Uterus (tissue), 4 donors: ENCODE data around the gene RNF114. TPM values are rescaled to one million over a fixed set of nuclear protein-coding genes. Genes with fewer than 3 reads are reported as not detected.

Source experiments
- DNase-seq, 2 donors: peaks; one replicate each; pipeline ENCODE4 v3.0.0-alpha.2; 2019 to 2020
- H3K27ac ChIP-seq, 2 donors: fragments of 200-600 bp; sonication (generic); 1 replicate in 1 of 2; 2 replicates in 1 of 2; pipeline ENCODE4 v1.5.1; 2016 to 2018
- H3K27me3 ChIP-seq, 2 donors: fragments of 200-600 bp; sonication (generic); one replicate each; pipeline ENCODE4 v1.5.1; 2018 to 2019; ENCODE audit warnings: control low read depth in 1 of 2
- H3K36me3 ChIP-seq, 2 donors: fragments of 200-600 bp; sonication (generic); one replicate each; pipeline ENCODE4 v1.5.1; 2019; ENCODE audit warnings: control low read depth in 1 of 2
- H3K4me1 ChIP-seq, 2 donors: fragments of 200-600 bp; sonication (generic); one replicate each; pipeline ENCODE4 v1.5.1; 2018 to 2019; ENCODE audit warnings: control low read depth in 1 of 2
- H3K4me3 ChIP-seq, 2 donors: fragments of 200-600 bp; sonication (generic); 1 replicate in 1 of 2; 2 replicates in 1 of 2; pipeline ENCODE4 v1.5.1; 2018 to 2019; ENCODE audit warnings: mild to moderate bottlenecking in 1 of 2
- H3K9me3 ChIP-seq, 2 donors: fragments of 200-600 bp; sonication (generic); one replicate each; pipeline ENCODE4 v1.5.1; 2019; ENCODE audit warnings: control low read depth in 1 of 2
- POLR2A ChIP-seq, 2 donors: fragments of 450-650 bp; IDR thresholded peaks; one replicate each; pipeline ENCODE4 v1.6.1; 2016; ENCODE audit warnings: antibody characterized with exemption in 2 of 2, mild to moderate bottlenecking in 1 of 2, moderate library complexity in 1 of 2
- intact Hi-C: fragments of 100-400 bp; cut with DNase I; formaldehyde crosslinking; loops from one replicate; pipeline ENCODE4 v1.15.1; 2023; ENCODE audit warnings: low total_unique reads
- total RNA-seq, 4 donors: library from RNA; depleted of rRNA in 3 of 4; stranded (reverse); fragments of >200 nt in 3 of 4; gene quantifications; one replicate each; pipeline versions ENCODE4 v1.1.0 to v1.2.4, GENCODE V29; 2014 to 2023
- TF ChIP-seq, protein P1 (sequence below), 4 experiments: fragments of 200-600 bp in 2 of 4; fragments of 450-650 bp in 2 of 4; sonication (generic) in 2 of 4; IDR thresholded peaks; one replicate each; pipeline ENCODE4 v1.5.1; 2016 to 2019; ENCODE audit warnings: antibody characterized with exemption in 4 of 4, mild to moderate bottlenecking in 2 of 4, moderate library complexity in 1 of 4
- donor health status: DM: yes; HTN: yes; CAD: no.

The RNF114 gene, protein sequence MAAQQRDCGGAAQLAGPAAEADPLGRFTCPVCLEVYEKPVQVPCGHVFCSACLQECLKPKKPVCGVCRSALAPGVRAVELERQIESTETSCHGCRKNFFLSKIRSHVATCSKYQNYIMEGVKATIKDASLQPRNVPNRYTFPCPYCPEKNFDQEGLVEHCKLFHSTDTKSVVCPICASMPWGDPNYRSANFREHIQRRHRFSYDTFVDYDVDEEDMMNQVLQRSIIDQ
- total RNA-seq: 100 to 1,000 TPM in 2 of 4 donors, 10 to 100 TPM in 2; 37.6 to 118 (median 88.0) TPM

DNA sequence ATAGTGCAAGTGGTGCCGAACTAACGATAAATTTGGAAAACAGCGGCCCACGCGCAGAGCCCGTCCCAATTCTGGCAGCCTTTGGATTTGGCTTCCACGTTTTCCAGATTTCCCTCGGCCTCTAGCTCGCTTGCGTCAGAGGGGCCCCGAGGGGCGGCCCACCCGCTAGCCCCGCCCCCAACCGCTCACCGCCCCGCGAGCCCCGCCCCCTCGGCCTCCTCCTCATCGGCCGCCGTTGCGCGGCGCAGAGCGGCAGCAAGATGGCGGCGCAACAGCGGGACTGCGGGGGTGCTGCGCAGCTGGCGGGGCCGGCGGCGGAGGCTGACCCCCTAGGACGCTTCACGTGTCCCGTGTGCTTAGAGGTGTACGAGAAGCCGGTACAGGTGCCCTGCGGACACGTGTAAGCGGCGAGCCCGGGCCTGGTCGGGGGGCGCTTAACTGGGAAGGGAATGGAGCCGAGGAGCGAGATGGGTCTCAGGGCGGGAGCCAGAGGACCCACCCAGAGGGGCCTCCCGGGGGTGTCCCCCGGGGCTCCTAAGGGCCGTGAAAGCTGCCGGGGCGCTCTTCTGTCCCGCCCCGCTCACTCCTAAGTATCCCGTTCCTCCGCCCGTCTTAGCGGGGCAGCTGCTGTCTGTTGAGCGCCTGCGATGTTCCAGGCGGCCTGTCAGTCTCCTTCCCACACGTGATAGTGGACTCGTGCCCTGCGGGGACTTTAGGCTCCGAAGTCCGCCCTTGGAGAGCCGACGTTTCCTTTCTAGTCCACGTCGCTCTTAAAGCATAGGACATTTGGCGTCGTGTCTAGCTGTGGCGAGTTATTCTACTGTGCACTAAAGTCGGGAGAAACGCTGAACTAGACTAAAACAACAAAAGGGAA is at the start of gene RNF114:
RNF114 (plus strand) TSS at position 245 of the 874 bp plus-strand sequence; CDS start at position 261, 16 bp downstream.
- Histone ChIP-seq H3K27ac (peak within 1 kb of the TSS; percentile 84 to 93), H3K4me1 (peaks cover 0 to 19% of the 10 kb centered on the region in 2 donors), H3K27me3 (no peaks in the 10 kb centered on the region), H3K9me3 (no peaks in the 10 kb centered on the region), H3K4me3 (peak within 1 kb of the TSS; percentile 65 to 98), H3K36me3 (no peaks in the 10 kb centered on the region)
- peak; percentile 91 to 93 for DNase-seq
- peak; percentile 91 to 96 for TF ChIP-seq POLR2A (IDR thresholded peaks at IDR 0.05)
- TF ChIP-seq, protein P1, sequence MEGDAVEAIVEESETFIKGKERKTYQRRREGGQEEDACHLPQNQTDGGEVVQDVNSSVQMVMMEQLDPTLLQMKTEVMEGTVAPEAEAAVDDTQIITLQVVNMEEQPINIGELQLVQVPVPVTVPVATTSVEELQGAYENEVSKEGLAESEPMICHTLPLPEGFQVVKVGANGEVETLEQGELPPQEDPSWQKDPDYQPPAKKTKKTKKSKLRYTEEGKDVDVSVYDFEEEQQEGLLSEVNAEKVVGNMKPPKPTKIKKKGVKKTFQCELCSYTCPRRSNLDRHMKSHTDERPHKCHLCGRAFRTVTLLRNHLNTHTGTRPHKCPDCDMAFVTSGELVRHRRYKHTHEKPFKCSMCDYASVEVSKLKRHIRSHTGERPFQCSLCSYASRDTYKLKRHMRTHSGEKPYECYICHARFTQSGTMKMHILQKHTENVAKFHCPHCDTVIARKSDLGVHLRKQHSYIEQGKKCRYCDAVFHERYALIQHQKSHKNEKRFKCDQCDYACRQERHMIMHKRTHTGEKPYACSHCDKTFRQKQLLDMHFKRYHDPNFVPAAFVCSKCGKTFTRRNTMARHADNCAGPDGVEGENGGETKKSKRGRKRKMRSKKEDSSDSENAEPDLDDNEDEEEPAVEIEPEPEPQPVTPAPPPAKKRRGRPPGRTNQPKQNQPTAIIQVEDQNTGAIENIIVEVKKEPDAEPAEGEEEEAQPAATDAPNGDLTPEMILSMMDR (IDR thresholded peaks at IDR 0.05): peak in 2 of 4 experiments; percentile 8 to 21
- intact Hi-C loops: no loop called here

DNA sequence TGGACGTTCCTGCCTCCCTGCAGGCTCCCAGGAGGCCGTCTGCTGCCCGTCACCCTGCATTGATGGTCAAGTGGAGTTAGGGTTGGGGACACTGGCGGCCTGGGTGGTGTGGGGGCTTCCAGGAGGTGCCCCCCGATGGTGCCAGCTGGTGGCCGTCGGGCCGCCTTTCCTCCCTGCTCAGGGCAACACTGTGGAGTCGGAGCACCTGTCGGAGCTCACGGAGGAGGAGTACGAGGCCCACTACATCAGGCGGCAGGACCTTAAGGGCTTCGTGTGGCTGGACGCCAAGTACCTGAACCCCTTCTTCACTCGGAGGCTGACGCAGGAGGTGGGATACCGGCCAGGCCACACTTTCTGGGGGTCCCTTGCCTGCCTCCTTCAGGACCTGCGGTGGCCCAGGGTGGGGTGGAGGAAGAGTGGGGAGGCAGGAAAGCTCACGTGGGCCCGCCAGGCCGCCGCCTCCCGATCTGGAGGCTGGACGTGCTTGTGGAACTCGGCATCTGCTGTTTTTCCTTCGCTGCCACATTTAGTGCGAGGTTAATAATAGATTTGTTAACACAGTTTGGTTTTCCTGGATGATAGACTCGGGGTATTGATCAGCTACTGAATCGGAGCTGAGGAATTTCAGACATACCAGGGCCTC is 49.5 kb upstream of the RNF114 start:
- H3K36me3 ChIP-seq: no peaks in the 10 kb centered on the region
- DNase-seq: no peak
- H3K9me3 ChIP-seq: no peaks in the 10 kb centered on the region
- no peaks in the 10 kb centered on the region for H3K27me3 ChIP-seq
- peak overlapping the region; percentile 64 to 70 for H3K27ac ChIP-seq
- intact Hi-C loops: loop anchor here (10.0 kb wide), 1 partner anchor 342 kb away; no protein-coding TSS in a partner anchor
- no peak for TF ChIP-seq POLR2A (IDR thresholded peaks at IDR 0.05)
- TF ChIP-seq, protein P1 (IDR thresholded peaks at IDR 0.05): no peak
- H3K4me3 ChIP-seq: no peak overlapping the region
- H3K4me1 ChIP-seq: no peaks in the 10 kb centered on the region

GRCh38 chr20:49887251-49888211 is 48.7 kb upstream of the RNF114 start:
- Histone ChIP-seq H3K27me3 (no peaks in the 10 kb centered on the region), H3K4me1 (no peaks in the 10 kb centered on the region), H3K9me3 (no peaks in the 10 kb centered on the region), H3K27ac (peak overlapping the region; percentile 64 to 70), H3K4me3 (no peak overlapping the region), H3K36me3 (no peaks in the 10 kb centered on the region)
- TF ChIP-seq POLR2A (IDR thresholded peaks at IDR 0.05): no peak
- TF ChIP-seq, protein P1 (IDR thresholded peaks at IDR 0.05): no peak
- intact Hi-C loops: loop anchor here (10.0 kb wide), 1 partner anchor 343 kb away; no protein-coding TSS in a partner anchor
- DNase-seq: no peak

- Histone ChIP-seq H3K27ac (peak overlapping the region; percentile 64 to 70), H3K36me3 (no peaks in the 10 kb centered on the region), H3K4me1 (peaks cover 0 to 5% of the 10 kb centered on the region in 2 donors), H3K27me3 (no peaks in the 10 kb centered on the region), H3K4me3 (no peak overlapping the region), H3K9me3 (no peaks in the 10 kb centered on the region)
- TF ChIP-seq, protein P1 (IDR thresholded peaks at IDR 0.05): peak; percentile 51 to 68 (median 56)
- TF ChIP-seq POLR2A (IDR thresholded peaks at IDR 0.05): no peak
- DNase-seq: peak; percentile 47 to 52
- intact Hi-C loops: loop anchor here (10.0 kb wide), 1 partner anchor 344 kb away; no protein-coding TSS in a partner anchor
Measured at GRCh38 chr20:49888212-49889000, 47.8 kb upstream of the RNF114 start.
